NCI-H510A (cell line): ENCODE measurements around the gene GTPBP1.

Experiments
- DNase-seq: peaks from one replicate; lab custom pipeline; 2025; lab: John Stamatoyannopoulos, UW

GTPBP1 gene

GRCh38 chr22:38727123-38727522, 21.4 kb downstream of the GTPBP1 start:
- DNase-seq, result no peak

DNA sequence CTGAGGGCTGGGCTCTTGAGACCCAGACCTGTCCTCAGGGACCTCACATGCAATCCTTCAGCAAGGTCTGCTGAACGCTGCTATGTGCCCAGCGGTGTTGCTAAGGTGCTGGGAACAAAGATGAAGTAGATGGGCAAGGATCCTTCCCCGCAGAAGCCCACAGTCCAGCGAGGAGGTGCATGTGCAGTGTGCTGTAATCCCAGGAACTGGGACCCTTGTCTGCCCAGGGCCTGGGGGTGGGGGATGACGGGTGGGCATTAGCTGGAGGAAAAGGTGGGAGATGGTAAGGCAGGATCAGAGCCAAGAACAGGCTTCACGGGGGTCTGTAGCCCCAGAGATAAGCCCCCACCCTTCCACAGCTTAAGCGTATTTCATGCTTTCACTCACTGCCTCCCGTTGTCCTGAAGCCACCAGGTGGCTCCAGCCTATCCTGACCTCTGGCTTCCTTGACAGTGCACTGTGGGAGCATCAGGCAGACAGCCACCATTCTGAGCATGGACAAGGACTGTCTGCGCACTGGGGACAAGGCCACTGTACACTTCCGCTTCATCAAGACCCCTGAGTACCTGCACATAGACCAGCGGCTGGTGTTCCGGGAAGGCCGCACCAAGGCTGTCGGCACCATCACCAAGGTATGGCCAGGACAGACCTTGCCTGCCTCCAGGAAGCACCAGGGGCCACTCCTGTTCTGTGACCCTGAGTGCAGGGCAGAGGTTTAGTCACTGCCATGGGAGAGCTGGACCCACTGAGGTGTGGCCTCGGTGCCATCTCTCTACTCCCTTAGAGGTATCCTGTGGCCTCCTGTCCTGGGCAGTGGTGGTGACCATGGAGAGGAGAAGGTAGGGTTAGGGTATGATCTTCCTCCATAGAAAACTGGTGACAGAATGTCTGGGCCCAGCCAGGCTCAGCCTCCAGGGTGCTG, 22.0 kb downstream of the GTPBP1 start:
- DNase-seq, result no peak

GRCh38 chr22:38728871-38729796, 23.4 kb downstream of the GTPBP1 start:
- DNase-seq, result no peak

DNA sequence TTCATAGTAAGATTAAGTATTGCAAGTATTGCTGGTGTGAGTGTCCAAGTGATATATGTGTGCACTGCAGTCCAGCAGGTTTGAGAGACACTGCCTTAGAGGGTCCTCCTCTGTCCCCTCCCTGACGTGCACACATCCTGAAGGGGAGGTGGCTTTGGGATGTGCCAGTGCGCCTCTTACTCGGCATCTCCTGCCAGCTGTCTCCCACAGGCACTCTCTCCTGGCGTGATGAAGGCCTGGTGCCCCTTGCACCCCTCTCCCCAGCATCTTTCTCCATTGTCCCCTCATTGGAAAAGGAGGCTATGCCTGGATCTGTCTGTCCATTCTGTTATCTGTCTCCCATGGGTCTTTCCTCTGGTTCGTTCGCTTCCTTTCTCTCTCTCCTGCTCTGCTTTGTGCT, 24.2 kb downstream of the GTPBP1 start:
- DNase-seq, result no peak

DNA sequence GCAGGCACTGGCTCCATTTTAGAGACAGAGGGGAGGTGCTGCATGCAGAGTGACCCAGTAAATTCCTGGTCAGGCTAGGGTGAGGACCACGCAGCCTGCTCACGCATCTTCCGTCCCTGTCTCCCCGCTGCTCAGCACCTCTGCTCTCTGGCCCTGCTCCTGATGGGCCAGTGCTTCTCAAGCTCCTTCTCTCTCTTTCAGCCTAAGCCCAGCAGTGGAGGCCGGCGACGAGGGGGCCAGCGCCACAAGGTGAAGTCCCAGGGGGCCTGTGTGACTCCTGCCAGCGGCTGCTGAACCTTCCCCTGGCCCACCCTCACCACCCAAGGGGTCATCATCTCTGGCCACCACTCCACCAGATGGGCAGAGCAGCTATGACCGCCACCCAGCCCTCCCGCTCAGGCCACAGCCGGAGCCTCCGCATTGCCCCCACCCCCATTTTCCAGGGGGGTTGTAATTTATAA, 24.7 kb downstream of the GTPBP1 start:
- no peak for DNase-seq

- DNase-seq, result no peak
Observed at GRCh38 chr22:38731703-38732161, 26.0 kb downstream of the GTPBP1 start.

DNA sequence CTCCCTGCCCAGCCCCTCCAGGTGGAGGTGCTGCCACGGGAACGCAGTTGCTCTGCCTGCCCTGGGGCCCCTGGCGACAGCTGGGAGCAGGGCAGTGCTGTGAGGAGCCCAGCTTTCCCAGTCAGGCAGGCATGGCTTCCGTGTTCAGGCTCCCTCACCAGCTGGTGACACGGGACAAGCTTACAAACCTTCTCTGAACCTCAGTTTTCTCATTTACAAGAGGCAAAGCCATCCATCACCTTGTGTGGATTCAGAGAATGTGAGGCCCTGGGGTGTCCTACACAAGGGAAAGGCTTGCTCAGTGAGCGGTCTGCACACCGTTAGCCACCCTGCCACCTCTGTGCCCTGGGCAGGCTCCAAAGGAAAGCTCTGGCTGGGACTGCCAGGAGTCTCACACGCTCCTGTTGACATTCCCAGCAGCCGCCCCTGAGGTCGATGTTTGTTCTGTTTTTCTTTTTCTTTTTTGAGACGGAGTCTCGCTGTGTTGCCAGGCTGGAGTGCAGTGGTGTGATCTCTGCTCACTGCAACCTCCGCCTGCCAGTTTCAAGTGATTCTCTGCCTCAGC, 26.6 kb downstream of the GTPBP1 start:
- DNase-seq, result no peak

DNA sequence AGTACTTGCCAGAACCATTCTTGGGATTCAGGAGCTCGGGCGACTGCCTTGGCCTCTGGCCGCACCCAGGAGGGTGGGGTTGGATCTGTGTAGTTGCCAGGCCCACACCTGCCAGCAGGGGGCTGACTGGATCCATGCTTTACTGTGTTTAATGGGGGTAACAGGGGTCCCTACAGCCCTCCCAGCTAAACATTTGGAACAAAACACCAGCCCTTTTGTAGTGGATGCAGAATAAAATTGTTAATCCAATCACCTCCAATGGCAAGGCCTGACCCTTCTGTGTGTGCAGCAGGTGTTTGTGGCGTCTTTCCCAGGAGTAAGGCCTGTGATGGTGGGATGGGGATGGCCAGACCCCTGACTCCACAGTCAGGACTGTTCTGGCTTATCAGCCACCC, 27.6 kb downstream of the GTPBP1 start:
- no peak for DNase-seq

DNA sequence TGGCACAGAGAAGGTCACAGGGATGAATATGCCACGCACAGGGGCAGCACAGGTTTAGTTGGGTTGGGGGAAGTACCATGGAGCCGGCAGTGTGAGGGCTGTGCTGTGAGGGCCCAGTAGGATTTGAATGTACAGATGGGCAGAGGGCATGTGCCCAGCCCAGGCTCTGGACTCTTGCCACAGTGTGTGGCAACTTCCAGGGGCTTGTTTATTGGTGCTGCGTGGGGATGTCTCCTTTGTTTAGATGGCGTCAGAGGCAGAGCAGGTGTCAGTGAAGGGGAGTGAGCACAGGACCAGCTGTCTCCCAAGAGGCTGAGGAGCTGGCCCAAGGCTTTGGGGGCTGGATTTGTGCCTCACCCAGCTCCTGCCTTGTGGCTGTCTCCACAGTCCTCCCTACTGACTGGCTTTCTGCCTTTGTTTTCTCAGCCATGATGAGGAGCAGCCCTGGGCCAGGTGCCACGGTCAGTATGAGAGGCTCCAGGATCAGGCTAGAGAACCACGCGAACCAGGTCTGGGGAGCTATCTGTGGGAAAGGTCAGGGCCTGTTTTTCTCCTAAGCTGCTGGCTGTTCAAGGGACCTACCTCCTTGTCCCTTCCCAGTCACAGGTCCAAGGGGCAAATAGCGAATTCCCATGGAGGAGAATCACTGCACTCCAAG, 28.1 kb downstream of the GTPBP1 start:
- DNase-seq, result no peak

DNA sequence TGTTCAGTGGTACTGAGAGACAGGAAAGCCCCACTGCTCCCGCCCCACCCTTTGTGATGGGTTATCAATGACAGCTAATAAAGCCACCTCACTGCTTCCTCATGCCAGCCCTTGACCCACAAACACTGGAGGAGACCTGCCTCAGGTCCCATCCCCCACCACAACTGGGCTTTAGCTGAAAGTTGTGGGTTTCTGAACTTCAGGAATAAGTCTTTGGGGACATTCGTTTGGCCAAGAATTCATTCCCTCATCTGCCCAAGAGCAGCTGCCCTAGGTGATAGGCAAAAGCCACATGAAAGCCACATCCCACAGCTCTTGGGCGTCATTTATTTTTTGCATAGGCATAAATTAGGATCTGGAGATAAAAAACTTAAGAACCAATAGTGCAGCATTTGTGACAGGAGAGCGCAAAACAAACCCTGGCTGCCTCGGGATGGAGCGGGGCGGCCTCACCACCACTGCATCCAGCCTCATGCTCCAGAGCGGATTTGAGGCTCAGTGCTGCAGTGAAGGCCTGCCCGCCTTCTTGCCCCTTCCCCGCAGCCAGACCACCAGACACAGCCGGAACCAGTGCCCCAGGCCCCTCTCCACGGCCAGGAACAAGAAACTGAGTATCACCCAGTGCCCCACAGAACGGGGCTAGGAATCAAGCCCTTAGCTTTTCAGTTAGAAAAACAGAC, 28.8 kb downstream of the GTPBP1 start:
- DNase-seq, result no peak

GRCh38 chr22:38735126-38735464, 29.4 kb downstream of the GTPBP1 start:
- DNase-seq, result no peak

- DNase-seq, result no peak
Observed at GRCh38 chr22:38735465-38736256, 29.9 kb downstream of the GTPBP1 start.

GRCh38 chr22:38736257-38736570, 30.5 kb downstream of the GTPBP1 start:
- no peak for DNase-seq

DNA sequence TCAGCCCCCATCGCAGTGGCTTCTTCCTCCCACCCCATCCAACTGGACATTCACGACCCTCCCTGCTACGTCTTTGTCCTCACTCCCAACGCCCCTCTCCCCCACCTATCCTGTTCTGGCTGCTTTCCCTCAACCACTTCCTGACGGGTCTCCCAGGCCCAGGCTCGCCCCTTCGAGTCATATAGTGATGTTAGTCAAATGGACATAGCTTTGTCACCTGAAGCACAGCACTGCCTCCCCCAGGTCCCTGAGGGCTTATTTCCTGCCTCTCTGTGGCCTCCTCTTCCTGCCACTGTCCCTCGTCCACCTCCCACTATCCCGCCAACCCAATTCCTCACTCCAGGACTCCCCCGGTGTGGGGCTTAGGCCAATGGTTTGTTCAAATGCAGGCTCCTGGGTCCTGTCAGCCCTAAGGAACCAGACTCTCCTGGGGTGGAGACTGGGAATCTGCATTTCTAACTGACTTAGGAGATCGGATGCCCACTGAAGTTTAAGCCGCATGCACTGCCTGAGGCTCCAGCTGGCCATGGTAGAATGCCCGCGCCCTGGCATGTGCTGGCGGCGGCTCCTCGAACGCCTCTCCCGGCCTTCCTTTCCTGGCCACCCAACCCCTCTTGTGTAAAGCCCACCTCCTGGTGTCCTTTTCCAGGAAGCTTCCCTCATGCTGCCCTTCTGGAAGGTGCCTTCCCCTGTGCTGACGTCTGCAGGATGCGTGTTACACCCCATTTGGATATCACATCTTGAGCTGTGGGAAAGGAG, 31.7 kb downstream of the GTPBP1 start:
- DNase-seq, result no peak

- DNase-seq, result no peak
Observed at GRCh38 chr22:38738475-38739070, 32.8 kb downstream of the GTPBP1 start.

DNA sequence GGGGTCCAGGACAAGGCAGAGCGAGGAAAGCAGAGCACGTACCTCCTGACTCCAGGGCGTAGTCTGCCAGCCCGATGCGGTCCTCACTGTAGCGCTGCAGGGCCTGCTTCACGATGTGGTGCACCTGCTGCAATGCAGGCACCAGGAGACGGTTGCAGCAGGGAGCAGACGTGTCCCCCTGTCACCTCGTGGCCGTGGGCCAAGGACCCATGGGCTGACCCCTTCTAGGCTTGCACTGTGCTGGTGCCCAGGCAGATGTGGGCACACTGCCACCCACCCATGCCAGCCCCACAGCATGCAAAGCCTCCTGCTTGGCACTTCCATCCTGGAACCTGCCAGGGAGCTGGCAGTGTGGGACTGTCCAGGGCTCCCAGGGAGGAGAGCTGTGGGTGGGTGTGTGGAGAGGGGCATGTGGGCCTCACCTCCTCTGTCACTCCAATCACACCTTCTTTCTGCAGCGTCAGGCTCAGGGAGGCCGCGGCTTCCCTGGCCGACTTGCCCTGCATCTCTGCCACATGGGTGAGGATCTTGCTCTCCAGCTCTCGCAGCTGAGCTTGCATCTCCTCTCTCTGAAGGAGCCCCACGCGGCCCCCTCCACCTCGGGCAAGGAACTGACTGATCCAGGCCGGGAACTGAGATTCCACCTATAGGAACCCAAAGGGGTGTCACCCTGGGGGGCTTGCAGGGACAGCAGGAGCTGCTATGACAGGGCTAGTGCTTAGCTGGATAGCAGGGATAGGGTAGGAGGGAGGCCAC, 33.7 kb downstream of the GTPBP1 start:
- DNase-seq, result no peak

DNA sequence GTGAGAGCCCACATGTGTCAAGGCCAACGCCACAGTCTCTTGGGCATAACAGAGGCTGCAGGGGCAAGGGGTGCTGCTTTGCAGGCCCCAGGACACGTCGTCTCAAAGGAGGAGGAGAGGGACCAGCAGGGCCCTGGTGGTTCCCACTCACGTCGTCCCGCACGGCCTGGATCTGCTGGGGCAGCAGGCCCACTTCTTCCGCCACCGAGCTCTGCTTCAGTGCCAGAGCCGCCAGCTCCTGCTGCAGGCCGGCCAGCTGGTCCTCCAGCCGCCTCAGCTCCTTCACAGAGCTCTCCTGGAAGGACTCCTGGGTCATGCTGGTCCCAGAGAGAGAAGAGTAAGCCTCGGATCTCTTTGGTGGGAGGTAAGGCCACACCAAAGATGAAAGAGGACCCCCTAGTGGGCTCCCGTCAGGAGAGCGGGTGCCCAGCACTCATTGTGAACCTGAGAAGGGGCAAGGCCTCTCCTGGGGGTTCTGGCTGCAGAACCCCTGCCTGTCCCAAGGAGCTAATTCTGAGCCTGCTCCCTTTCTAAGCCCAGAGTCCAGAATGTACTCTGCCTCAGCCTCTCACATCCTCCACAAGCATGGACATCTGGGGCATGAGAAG, 34.5 kb downstream of the GTPBP1 start:
- no peak for DNase-seq

DNA sequence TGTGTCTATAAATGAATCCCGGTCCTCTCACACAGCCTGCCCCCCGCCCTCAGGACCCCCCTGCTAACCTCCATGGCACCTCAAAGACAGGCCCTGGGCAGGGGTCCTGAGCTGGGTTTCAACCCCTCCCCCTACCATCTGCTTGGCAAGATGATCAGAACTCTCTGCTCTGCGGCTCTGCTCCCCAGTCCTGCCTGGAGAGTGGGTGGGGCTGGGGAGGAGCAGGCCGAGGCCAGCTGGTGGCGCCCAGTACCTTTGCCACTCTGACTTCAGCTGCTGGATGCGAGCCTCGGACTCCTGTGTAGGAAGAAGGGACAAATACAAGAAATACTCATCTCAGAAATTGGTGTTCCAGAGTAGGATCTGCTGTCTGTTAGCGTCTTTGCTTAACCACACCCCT, 35.0 kb downstream of the GTPBP1 start:
- DNase-seq, result no peak
